ENCODE results near the gene KRTAP16-1. TPM values are rescaled to one million over a fixed set of nuclear protein-coding genes. Genes with fewer than 3 reads are reported as not detected.
"Not testable (repeated sequence)": the region's sequence is repeated elsewhere in the genome, so short reads cannot be mapped to it uniquely, and the experiment has no call there.

KRTAP16-1 gene
- total RNA-seq, 2 experiments from 2014 or later = 0.13 TPM; not detected in 1

DNA sequence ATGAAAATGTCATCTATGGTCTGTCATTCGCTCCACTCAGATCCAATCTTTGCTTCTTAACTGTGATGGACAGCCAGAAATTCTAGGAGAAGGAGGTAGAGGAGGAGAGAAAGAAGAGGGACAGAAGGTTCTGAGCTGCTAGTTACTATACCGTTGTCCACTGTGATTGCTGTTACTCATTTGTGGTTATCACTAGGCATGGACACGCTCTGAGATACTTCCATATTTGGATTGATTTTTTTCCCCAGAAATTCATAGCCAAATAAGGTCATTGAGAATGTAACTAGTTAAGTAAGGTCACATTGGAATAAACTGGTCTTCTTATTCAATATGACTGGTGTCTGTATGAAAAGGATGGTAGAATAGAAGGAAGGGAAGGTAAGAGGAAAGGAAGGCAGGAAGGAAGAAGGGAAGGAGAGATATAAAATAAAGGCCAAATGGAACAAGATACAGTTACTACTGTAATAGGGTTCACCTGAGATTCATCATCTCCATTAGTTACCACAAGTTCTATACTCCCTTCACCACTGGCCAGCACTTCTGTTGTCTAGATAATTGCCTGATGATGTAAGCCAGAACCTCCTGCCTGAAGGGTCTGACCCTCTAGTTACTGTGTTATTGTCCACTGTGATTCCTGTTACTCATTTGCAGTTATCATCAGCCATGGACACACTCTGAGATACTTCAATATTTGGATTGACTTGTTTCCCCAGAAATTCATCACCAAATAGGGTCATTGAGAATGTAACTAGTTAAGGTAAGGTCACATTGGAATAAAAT is 30.7 kb downstream of the KRTAP16-1 start:
- peaks cover 1% of the 10 kb centered on the region for H3K9me3 Mint-ChIP-seq
- no peak overlapping the region for H3K27ac Mint-ChIP-seq
- no peak for DNase-seq
- H3K36me3 Mint-ChIP-seq (ENCODE audit: low read depth) = no peaks in the 10 kb centered on the region
- POLR2A ChIA-PET = interaction anchor here (0.8 kb wide), 1 partner anchor 412 kb away, joined by 3 read pairs; no protein-coding TSS in a partner anchor
- no peak overlapping the region for H3K4me3 Mint-ChIP-seq
- H3K27me3 Mint-ChIP-seq = peaks cover 10% of the 10 kb centered on the region
- CTCF ChIA-PET = no interaction called here
- no peaks in the 10 kb centered on the region for H3K4me1 Mint-ChIP-seq

DNA sequence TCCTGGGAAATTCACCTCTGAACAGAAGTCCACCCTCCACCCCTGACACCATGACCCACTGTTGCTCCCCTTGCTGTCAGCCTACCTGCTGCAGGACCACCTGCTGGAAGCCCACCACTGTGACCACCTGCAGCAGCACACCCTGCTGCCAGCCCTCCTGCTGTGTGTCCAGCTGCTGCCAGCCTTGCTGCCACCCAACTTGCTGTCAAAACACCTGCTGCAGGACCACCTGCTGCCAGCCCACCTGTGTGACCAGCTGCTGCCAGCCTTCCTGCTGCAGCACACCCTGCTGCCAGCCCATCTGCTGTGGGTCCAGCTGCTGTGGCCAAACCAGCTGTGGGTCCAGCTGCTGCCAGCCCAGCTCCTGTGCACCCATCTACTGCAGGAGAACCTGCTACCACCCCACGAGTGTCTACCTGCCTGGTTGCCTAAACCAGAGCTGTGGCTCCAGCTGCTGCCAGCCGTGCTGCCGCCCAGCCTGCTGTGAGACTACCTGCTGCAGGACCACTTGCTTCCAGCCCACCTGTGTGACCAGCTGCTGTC is 33.4 kb downstream of the KRTAP16-1 start, which contains the start of gene KRTAP9-7:
KRTAP9-7 (plus strand) TSS at position 51 of the 543 bp plus-strand sequence; CDS start at position 51, 0 bp downstream.
- POLR2A ChIA-PET = interaction anchor here (0.6 kb wide), 1 partner anchor 12 kb away, joined by 3 read pairs; no protein-coding TSS in a partner anchor
- H3K9me3 Mint-ChIP-seq; H3K27ac Mint-ChIP-seq; H3K36me3 Mint-ChIP-seq (ENCODE audit: low read depth); H3K4me1 Mint-ChIP-seq; CTCF ChIA-PET; H3K4me3 Mint-ChIP-seq; DNase-seq: not testable (repeated sequence)
- H3K27me3 Mint-ChIP-seq = peaks cover 14% of the 10 kb centered on the region

DNA sequence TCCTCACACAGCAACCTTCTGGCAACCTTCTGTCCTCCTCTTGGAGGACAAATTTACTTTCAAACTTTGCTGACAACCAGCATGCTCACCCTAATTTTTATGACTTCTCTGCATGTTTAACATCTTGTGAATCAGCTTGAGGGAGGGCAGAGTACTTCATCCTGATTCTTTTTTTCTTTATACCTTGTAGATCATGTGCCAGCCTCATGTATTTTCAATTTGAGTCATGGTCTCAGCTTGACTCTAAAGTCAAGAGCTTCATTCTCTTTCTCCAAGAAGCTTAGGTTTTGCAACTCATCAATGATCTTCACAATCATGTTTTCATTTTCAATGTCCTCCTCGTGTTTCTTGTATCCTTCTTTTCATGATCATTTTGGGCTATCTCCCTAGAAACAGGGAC is 37.3 kb downstream of the KRTAP16-1 start:
- Mint-ChIP-seq H3K4me3 (no peak overlapping the region), H3K27me3 (peaks cover 19% of the 10 kb centered on the region), H3K4me1 (peaks cover 8% of the 10 kb centered on the region), H3K36me3 (ENCODE audit: low read depth) (no peaks in the 10 kb centered on the region), H3K27ac (no peak overlapping the region), H3K9me3 (no peaks in the 10 kb centered on the region)
- ChIA-PET POLR2A (no interaction called here), CTCF (no interaction called here)
- no peak for DNase-seq

DNA sequence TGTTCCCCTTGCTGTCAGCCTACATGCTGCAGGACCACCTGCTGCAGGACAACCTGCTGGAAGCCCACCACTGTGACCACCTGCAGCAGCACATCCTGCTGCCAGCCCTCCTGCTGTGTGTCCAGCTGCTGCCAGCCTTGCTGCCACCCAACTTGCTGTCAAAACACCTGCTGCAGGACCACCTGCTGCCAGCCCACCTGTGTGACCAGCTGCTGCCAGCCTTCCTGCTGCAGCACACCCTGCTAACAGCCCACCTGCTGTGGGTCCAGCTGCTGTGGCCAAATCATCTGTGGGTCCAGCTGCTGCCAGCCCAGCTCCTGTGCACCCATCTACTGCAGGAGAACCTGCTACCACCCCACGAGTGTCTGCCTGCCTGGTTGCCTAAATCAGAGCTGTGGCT is 37.8 kb downstream of the KRTAP16-1 start:
- DNase-seq; H3K4me1 Mint-ChIP-seq; CTCF ChIA-PET; H3K9me3 Mint-ChIP-seq; H3K4me3 Mint-ChIP-seq; POLR2A ChIA-PET; H3K36me3 Mint-ChIP-seq (ENCODE audit: low read depth); H3K27ac Mint-ChIP-seq: not testable (repeated sequence)
- peaks cover 16% of the 10 kb centered on the region for H3K27me3 Mint-ChIP-seq

DNA sequence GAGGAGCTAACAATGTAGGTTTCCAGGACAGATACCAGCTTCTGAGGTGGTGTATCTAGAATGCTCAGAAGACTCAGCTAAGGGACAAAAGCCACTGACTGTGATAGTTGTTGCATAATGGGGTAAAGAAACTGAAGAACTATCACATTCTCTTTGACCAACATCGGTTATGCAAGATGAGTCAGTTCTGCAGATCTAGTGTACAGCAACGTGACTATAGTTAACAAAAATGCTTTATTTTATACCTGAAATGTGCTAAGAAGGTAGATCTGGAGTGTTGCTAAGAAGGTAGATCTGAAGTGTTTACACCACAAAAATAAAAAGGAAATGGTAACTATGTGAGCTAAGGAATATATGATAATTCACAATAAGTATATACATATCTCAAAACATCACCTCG is 41.4 kb downstream of the KRTAP16-1 start:
- DNase-seq = no peak
- no peak overlapping the region for H3K27ac Mint-ChIP-seq
- no peaks in the 10 kb centered on the region for H3K36me3 Mint-ChIP-seq (ENCODE audit: low read depth)
- CTCF ChIA-PET = no interaction called here
- H3K27me3 Mint-ChIP-seq = peaks cover 19% of the 10 kb centered on the region
- POLR2A ChIA-PET = no interaction called here
- H3K9me3 Mint-ChIP-seq = no peaks in the 10 kb centered on the region
- no peak overlapping the region for H3K4me3 Mint-ChIP-seq
- peaks cover 8% of the 10 kb centered on the region for H3K4me1 Mint-ChIP-seq

DNA sequence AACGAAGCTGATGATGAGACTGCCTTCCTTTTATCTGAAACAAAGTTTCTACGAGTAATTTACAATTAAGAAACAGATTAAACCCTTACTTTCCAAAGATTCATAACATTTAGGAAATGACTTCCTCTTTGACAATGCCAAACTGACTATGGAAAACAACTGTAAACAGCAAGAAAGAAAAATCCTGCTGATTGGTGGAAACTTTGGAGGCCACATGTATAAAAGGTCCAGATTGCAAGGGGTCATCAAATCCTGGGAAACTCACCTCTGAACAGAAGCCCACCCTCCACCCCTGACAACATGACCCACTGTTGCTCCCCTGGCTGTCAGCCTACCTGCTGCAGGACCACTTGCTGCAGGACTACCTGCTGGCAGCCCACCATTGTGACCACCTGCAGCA is 44.0 kb downstream of the KRTAP16-1 start, which contains the start of gene KRTAP9-6:
KRTAP9-6 (plus strand) TSS at position 301 of the 400 bp plus-strand sequence; CDS start at position 301, 0 bp downstream.
- POLR2A ChIA-PET = no interaction called here
- Mint-ChIP-seq H3K4me1 (no peaks in the 10 kb centered on the region), H3K36me3 (ENCODE audit: low read depth) (no peaks in the 10 kb centered on the region), H3K4me3 (no peak within 1 kb of the TSS), H3K27me3 (peaks cover 34% of the 10 kb centered on the region), H3K27ac (no peak within 1 kb of the TSS), H3K9me3 (peaks cover 2% of the 10 kb centered on the region)
- DNase-seq = no peak
- CTCF ChIA-PET = no interaction called here

DNA sequence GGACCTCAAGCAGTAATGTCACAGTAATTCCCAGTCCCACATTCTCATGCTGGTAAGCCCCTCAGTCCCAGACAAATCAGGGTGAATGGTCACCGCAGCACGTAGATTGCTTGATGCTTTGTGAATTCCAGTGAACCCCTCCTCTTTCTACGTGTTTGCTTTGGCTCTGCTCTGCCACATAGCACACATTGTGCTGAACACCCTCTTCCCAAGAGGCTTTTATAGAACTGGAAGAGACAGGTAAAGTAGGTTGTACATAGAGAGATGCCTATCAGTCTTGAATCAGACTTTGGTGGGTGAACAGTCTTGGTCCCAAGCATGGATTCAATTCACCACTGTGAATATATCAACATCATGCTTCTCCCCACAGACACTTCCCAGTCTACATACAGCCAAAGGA is 44.5 kb downstream of the KRTAP16-1 start:
- H3K27me3 Mint-ChIP-seq = peaks cover 34% of the 10 kb centered on the region
- H3K4me3 Mint-ChIP-seq = no peak overlapping the region
- POLR2A ChIA-PET = no interaction called here
- H3K9me3 Mint-ChIP-seq = peaks cover 4% of the 10 kb centered on the region
- H3K27ac Mint-ChIP-seq = no peak overlapping the region
- no peaks in the 10 kb centered on the region for H3K4me1 Mint-ChIP-seq
- H3K36me3 Mint-ChIP-seq (ENCODE audit: low read depth) = no peaks in the 10 kb centered on the region
- no peak for DNase-seq
- CTCF ChIA-PET = no interaction called here

DNA sequence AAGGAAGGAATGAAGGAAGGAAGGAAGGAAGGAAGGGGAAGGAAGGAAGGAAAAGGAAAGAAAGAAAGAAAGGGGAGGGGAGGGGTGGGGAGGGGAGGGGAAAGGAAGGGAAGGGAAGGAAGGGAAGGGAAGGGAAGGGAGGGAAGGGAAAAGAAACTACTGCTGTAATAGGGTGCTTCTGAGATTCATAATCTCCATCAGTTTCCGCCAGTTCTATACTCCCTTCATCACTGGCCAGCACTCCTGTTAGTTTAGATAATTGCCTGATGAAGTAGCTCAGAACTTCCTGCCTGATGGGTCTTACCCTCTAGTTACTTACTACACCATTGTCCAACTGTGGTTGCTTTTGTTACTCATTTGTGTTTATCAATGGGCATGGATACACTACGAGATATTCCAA is 45.9 kb downstream of the KRTAP16-1 start:
- CTCF ChIA-PET = no interaction called here
- no peak for DNase-seq
- H3K9me3 Mint-ChIP-seq = peaks cover 4% of the 10 kb centered on the region
- peaks cover 39% of the 10 kb centered on the region for H3K27me3 Mint-ChIP-seq
- H3K27ac Mint-ChIP-seq = no peak overlapping the region
- POLR2A ChIA-PET = interaction anchor here (0.5 kb wide), 1 partner anchor 13 kb away, joined by 3 read pairs; no protein-coding TSS in a partner anchor
- no peaks in the 10 kb centered on the region for H3K4me1 Mint-ChIP-seq
- H3K36me3 Mint-ChIP-seq (ENCODE audit: low read depth) = no peaks in the 10 kb centered on the region
- no peak overlapping the region for H3K4me3 Mint-ChIP-seq

DNA sequence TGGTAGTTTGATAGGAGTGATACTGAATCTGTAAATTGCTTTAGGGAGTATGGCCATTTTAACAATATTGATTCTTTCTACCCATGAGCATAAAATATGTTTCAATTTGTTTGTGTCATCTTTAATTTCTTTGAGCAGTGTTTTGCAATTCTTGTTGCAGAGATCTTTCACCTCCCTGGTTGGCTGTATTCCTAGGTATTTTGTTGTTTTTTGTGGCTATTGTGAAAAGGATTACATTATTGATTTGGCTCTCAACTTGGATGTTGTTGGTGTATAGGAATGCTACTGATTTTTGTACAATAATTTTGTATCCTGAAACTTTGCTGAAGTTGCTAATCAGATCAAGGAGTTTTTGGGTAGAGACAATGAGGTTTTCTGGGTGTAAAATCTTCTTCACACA is 50.7 kb downstream of the KRTAP16-1 start:
- DNase-seq = no peak
- CTCF ChIA-PET = no interaction called here
- Mint-ChIP-seq H3K27ac (no peak overlapping the region), H3K36me3 (ENCODE audit: low read depth) (no peaks in the 10 kb centered on the region), H3K27me3 (peaks cover 41% of the 10 kb centered on the region), H3K4me3 (no peak overlapping the region), H3K9me3 (peaks cover 4% of the 10 kb centered on the region), H3K4me1 (no peaks in the 10 kb centered on the region)
- POLR2A ChIA-PET = no interaction called here

Other genes with a start within 250 kb of the KRTAP16-1 start
- gene KRTAP2-3, start 249.2 kb downstream of the KRTAP16-1 start, total RNA-seq = not detected
- not detected for gene KRTAP2-4, start 243.4 kb downstream of the KRTAP16-1 start, total RNA-seq
- gene KRTAP4-7, start 225.2 kb downstream of the KRTAP16-1 start, total RNA-seq = not detected
- gene KRTAP4-8, start 211.2 kb downstream of the KRTAP16-1 start, total RNA-seq = not detected
- not detected for gene KRTAP4-16, start 207.1 kb downstream of the KRTAP16-1 start, total RNA-seq
- not detected for gene KRTAP4-9, start 203.9 kb downstream of the KRTAP16-1 start, total RNA-seq
- gene KRTAP4-11, start 190.9 kb downstream of the KRTAP16-1 start, total RNA-seq = not detected
- not detected for gene KRTAP4-12, start 185.1 kb downstream of the KRTAP16-1 start, total RNA-seq
- gene KRTAP4-6, start 168.8 kb downstream of the KRTAP16-1 start, total RNA-seq = not detected
- not detected for gene KRTAP4-5, start 159.5 kb downstream of the KRTAP16-1 start, total RNA-seq
- not detected for gene KRTAP4-4, start 148.6 kb downstream of the KRTAP16-1 start, total RNA-seq
- gene KRTAP4-3, start 141.1 kb downstream of the KRTAP16-1 start, total RNA-seq = not detected
- gene KRTAP4-2, start 131.1 kb downstream of the KRTAP16-1 start, total RNA-seq = not detected
- not detected for gene KRTAP4-1, start 124.4 kb downstream of the KRTAP16-1 start, total RNA-seq
- gene KRTAP9-1, start 119.4 kb downstream of the KRTAP16-1 start, total RNA-seq = not detected
- gene KRTAP9-2, start 82.7 kb downstream of the KRTAP16-1 start, total RNA-seq = not detected
- not detected for gene KRTAP9-3, start 76.9 kb downstream of the KRTAP16-1 start, total RNA-seq
- not detected for gene KRTAP9-8, start 71.3 kb downstream of the KRTAP16-1 start, total RNA-seq
- gene KRTAP9-4, start 59.6 kb downstream of the KRTAP16-1 start, total RNA-seq = not detected
- gene KRTAP9-9, start 53.9 kb downstream of the KRTAP16-1 start, total RNA-seq = not detected
- gene KRTAP9-6, start 43.9 kb downstream of the KRTAP16-1 start, total RNA-seq = not detected
- not detected for gene KRTAP9-7, start 33.6 kb downstream of the KRTAP16-1 start, total RNA-seq
- not detected for gene KRTAP29-1, start 6.5 kb downstream of the KRTAP16-1 start, total RNA-seq
- not detected for gene KRTAP17-1, start 6.4 kb upstream of the KRTAP16-1 start, total RNA-seq
- gene KRT33A, start 41.5 kb upstream of the KRTAP16-1 start, total RNA-seq = not detected
- gene KRT33B, start 60.5 kb upstream of the KRTAP16-1 start, total RNA-seq = not detected
- not detected for gene KRT34, start 73.0 kb upstream of the KRTAP16-1 start, total RNA-seq
- gene KRT31, start 88.3 kb upstream of the KRTAP16-1 start, total RNA-seq = not detected
- not detected for gene KRT37, start 115.3 kb upstream of the KRTAP16-1 start, total RNA-seq
- not detected for gene KRT38, start 131.7 kb upstream of the KRTAP16-1 start, total RNA-seq
- not detected for gene KRT32, start 158.1 kb upstream of the KRTAP16-1 start, total RNA-seq
- gene KRT35, start 171.8 kb upstream of the KRTAP16-1 start, total RNA-seq = not detected
- gene KRT36, start 180.6 kb upstream of the KRTAP16-1 start, total RNA-seq = not detected
- not detected for gene KRT13, start 196.3 kb upstream of the KRTAP16-1 start, total RNA-seq
- not detected for gene KRT15, start 209.6 kb upstream of the KRTAP16-1 start, total RNA-seq
- not detected for gene KRT19, start 219.0 kb upstream of the KRTAP16-1 start, total RNA-seq